DND-41 (cell line): ENCODE measurements around the gene SMC1B.
A peak's percentile ranks its signal among the peaks of the same experiment; 100 is the strongest.

Source experiments
- ATAC-seq: fragments of 200-7000 bp; cut with Tn5 transposase; 3 replicates; pipeline ENCODE4 v1.9.1; 2021; ENCODE audit warnings: low read depth; ENCODE audit not compliant: insufficient read depth
- DNase-seq: peaks from one replicate; pipeline ENCODE4 v3.0.0-alpha.2; 2020
- H2AFZ ChIP-seq: 2 replicates; pipeline ENCODE4 v1.6.0; 2012; ENCODE audit warnings: low read depth, low read length
- H3K27ac ChIP-seq: 2 replicates; pipeline ENCODE4 v1.5.1; 2012; ENCODE audit warnings: low read length, inconsistent platforms
- H3K27me3 ChIP-seq: fragments of 200-600 bp; sonication (generic); 2 replicates; pipeline ENCODE4 v1.6.0; 2012; ENCODE audit warnings: low read length, mild to moderate bottlenecking, inconsistent platforms; ENCODE audit not compliant: insufficient read depth, poor library complexity
- H3K36me3 ChIP-seq: 2 replicates; pipeline ENCODE4 v1.5.1; 2012; ENCODE audit warnings: low read length, inconsistent platforms; ENCODE audit not compliant: insufficient read depth
- H3K4me1 ChIP-seq: 2 replicates; pipeline ENCODE4 v1.5.1; 2012; ENCODE audit warnings: mild to moderate bottlenecking, low read length; ENCODE audit not compliant: insufficient read depth
- H3K4me2 ChIP-seq: 2 replicates; pipeline ENCODE4 v1.6.0; 2012; ENCODE audit warnings: mild to moderate bottlenecking, moderate library complexity, low read length, inconsistent platforms; ENCODE audit not compliant: insufficient read depth
- H3K4me3 ChIP-seq, 2 experiments: fragments of 200-600 bp in 1 of 2; shearing (Covaris generic) in 1 of 2; 2 replicates each; pipeline ENCODE4 v1.5.1; 2012 to 2016; ENCODE audit warnings: inconsistent platforms in 2 of 2, low read length in 2 of 2, mild to moderate bottlenecking in 2 of 2, low read depth in 1 of 2, moderate library complexity in 1 of 2
- H3K79me2 ChIP-seq: 2 replicates; pipeline ENCODE4 v1.6.0; 2012; ENCODE audit warnings: low read length, inconsistent platforms; ENCODE audit not compliant: insufficient read depth
- H3K9ac ChIP-seq: 2 replicates; pipeline ENCODE4 v1.6.0; 2012; ENCODE audit warnings: low read depth, mild to moderate bottlenecking, inconsistent platforms, low read length, moderate library complexity
- H3K9me3 ChIP-seq: 2 replicates; pipeline ENCODE4 v1.5.1; 2012; ENCODE audit warnings: low read length, moderate library complexity, mild to moderate bottlenecking, inconsistent platforms; ENCODE audit not compliant: insufficient read depth, severe bottlenecking
- H4K20me1 ChIP-seq: 2 replicates; pipeline ENCODE4 v1.6.0; 2012; ENCODE audit warnings: low read length; ENCODE audit not compliant: insufficient read depth
- EZH2 ChIP-seq: IDR thresholded peaks from 3 replicates; pipeline ENCODE4 v1.6.1; 2012; ENCODE audit warnings: borderline replicate concordance, low read depth, mild to moderate bottlenecking, moderate library complexity, low read length, inconsistent platforms; ENCODE audit not compliant: severe bottlenecking
- TF ChIP-seq, protein P1 (sequence below): IDR thresholded peaks from 2 replicates; pipeline ENCODE4 v1.5.1; 2012; ENCODE audit warnings: borderline replicate concordance, low read length, moderate library complexity, mild to moderate bottlenecking; ENCODE audit not compliant: poor library complexity, severe bottlenecking; ENCODE audit errors: extremely low read depth

SMC1B gene

DNA sequence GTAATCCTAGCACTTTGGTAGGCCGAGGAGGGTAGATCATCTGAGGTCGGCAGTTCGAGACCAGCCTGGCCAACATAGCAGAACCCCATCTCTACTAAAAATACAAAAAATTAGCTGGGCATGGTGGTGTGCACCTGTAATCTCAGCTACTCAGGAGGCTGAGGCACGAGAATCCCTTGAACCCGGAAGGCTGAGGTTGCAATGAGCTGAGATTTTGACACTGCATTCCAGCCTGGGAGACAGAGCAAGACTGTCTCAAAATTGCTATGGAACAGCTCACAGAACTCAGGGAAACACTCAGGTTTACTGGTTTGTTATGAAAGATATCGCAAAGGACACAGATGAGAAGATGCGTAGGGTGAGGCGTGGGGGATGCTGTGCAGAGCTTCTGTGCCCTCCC, 101.0 kb downstream of the SMC1B start:
- TF ChIP-seq, protein P1, sequence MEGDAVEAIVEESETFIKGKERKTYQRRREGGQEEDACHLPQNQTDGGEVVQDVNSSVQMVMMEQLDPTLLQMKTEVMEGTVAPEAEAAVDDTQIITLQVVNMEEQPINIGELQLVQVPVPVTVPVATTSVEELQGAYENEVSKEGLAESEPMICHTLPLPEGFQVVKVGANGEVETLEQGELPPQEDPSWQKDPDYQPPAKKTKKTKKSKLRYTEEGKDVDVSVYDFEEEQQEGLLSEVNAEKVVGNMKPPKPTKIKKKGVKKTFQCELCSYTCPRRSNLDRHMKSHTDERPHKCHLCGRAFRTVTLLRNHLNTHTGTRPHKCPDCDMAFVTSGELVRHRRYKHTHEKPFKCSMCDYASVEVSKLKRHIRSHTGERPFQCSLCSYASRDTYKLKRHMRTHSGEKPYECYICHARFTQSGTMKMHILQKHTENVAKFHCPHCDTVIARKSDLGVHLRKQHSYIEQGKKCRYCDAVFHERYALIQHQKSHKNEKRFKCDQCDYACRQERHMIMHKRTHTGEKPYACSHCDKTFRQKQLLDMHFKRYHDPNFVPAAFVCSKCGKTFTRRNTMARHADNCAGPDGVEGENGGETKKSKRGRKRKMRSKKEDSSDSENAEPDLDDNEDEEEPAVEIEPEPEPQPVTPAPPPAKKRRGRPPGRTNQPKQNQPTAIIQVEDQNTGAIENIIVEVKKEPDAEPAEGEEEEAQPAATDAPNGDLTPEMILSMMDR, result no peak
- no peak for TF ChIP-seq EZH2
- DNase-seq, result no peak

DNA sequence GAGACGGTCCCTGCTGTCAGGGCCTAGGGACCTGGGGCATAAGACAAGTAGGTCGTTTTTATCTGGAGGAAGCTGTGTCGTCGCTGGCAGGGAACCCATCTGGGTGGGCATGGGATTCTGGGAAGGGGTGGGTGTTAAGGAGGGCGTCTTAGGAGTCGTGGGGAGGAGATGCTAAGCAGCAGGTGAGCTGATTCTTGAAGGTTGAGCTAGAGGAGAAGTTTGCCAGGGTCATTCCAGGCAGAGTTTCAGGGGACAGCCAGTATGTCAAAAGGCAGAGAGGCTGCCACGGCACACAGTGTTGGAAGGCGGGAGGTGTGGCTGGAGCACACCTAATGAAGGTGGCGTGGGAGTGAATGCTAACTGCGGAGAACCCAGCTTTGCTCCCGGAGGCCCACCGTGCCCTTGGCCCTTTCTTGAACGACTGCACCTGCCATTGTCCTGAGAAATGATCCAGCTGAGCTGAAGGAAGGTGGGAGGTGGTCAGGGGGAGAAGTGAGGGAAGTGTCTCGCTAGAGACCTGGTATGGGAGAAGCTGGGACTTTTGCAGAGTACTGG, 102.3 kb downstream of the SMC1B start:
- Histone ChIP-seq H3K27ac (peak overlapping the region; percentile 78; the same call in 1 of the 2 replicates), H4K20me1 (peaks cover 21% of the 10 kb centered on the region), H3K79me2 (peaks cover 55% of the 10 kb centered on the region), H3K27me3 (no peaks in the 10 kb centered on the region), H3K4me2 (peak overlapping the region; percentile 85), H2AFZ (no peak overlapping the region), H3K4me1 (peaks cover 30% of the 10 kb centered on the region), H3K4me3 (peak overlapping the region; percentile 82 to 87; a peak in 3 of 4 replicates), H3K9ac (peak overlapping the region; percentile 88), H3K36me3 (no peaks in the 10 kb centered on the region), H3K9me3 (no peaks in the 10 kb centered on the region)
- ATAC-seq (no peak), DNase-seq (no peak)
- TF ChIP-seq, protein P1, result no peak
- TF ChIP-seq EZH2, result no peak

More for the DNA sequence above, 101.0 kb downstream of the SMC1B start:
- no peak for ATAC-seq
- Histone ChIP-seq H3K36me3 (no peaks in the 10 kb centered on the region), H4K20me1 (peaks cover 28% of the 10 kb centered on the region), H3K4me3 (no peak overlapping the region), H2AFZ (no peak overlapping the region), H3K79me2 (peaks cover 66% of the 10 kb centered on the region), H3K4me1 (peaks cover 34% of the 10 kb centered on the region), H3K9ac (no peak overlapping the region), H3K27me3 (no peaks in the 10 kb centered on the region), H3K4me2 (no peak overlapping the region), H3K9me3 (no peaks in the 10 kb centered on the region), H3K27ac (no peak overlapping the region)

DNA sequence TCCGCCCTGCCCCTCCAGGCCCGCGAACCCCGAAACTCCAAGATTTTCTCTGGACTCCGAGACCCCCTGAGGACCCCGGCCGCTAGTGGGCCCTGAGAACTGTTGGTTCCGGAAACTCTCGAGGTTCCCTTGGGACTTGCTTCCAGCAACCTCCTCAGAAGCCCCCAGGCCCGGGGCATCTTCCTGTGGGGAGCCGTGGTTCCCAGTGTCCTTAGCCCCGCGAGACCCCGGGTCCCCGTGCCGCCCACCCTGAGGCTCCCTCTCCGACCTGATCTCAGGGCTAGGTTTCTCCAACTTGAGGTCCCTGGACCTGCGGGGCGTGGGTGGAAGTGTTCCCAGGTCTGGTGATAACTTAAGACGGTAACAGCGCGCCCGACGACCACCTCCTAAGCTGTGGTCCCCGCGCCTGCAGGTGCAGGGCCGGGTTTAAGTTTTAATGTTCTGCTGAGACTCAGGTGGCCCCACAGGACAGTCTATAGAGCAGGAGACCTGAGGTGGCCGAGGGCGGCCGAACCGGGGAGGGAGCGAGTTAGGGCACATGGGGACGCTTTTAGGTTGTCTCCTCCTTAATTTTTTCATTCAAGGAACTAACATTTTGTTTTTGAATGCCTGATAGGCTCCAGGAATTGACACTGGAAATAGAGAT, 102.9 kb downstream of the SMC1B start:
- Histone ChIP-seq H3K4me3 (peak overlapping the region; percentile 82 to 87), H3K79me2 (peaks cover 49% of the 10 kb centered on the region), H4K20me1 (peaks cover 19% of the 10 kb centered on the region), H3K9ac (peak overlapping the region; percentile 88), H3K27ac (peak overlapping the region; percentile 78), H3K36me3 (no peaks in the 10 kb centered on the region), H3K27me3 (no peaks in the 10 kb centered on the region), H3K9me3 (no peaks in the 10 kb centered on the region), H3K4me2 (peak overlapping the region; percentile 85), H2AFZ (peak overlapping the region; percentile 82), H3K4me1 (peaks cover 30% of the 10 kb centered on the region)
- TF ChIP-seq, protein P1, result no peak
- no peak for TF ChIP-seq EZH2
- 0 out of 3 replicates have a peak, but pooled peaks have one; percentile 1 for ATAC-seq
- DNase-seq, result peak; percentile 35
